Choroid plexus epithelial cell (primary cell): ENCODE results near the gene USHBP1.
A peak's percentile ranks its signal among the peaks of the same experiment; 100 is the strongest.

ENCODE experiments used
- DNase-seq: peaks from one replicate; pipeline ENCODE4 v3.0.0-alpha.2; 2010; ENCODE audit warnings: low read depth
- H3K4me3 ChIP-seq: 2 replicates; pipeline ENCODE4 v1.5.1; 2011; ENCODE audit warnings: low read depth, mild to moderate bottlenecking, control low read depth, low read length, moderate library complexity
- TF ChIP-seq, protein P1 (sequence below): conservative IDR thresholded peaks from 2 replicates; pipeline ENCODE4 v1.5.1; 2011; ENCODE audit warnings: low read depth, mild to moderate bottlenecking, control low read depth, inconsistent platforms, low read length, moderate library complexity

The USHBP1 gene

GRCh38 chr19:17249887-17250548 lies 14.5 kb downstream of the USHBP1 start:
- no peak for DNase-seq
- TF ChIP-seq, protein P1, sequence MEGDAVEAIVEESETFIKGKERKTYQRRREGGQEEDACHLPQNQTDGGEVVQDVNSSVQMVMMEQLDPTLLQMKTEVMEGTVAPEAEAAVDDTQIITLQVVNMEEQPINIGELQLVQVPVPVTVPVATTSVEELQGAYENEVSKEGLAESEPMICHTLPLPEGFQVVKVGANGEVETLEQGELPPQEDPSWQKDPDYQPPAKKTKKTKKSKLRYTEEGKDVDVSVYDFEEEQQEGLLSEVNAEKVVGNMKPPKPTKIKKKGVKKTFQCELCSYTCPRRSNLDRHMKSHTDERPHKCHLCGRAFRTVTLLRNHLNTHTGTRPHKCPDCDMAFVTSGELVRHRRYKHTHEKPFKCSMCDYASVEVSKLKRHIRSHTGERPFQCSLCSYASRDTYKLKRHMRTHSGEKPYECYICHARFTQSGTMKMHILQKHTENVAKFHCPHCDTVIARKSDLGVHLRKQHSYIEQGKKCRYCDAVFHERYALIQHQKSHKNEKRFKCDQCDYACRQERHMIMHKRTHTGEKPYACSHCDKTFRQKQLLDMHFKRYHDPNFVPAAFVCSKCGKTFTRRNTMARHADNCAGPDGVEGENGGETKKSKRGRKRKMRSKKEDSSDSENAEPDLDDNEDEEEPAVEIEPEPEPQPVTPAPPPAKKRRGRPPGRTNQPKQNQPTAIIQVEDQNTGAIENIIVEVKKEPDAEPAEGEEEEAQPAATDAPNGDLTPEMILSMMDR, result no peak
- no peak overlapping the region for H3K4me3 ChIP-seq

- TF ChIP-seq, protein P1, result no peak
- H3K4me3 ChIP-seq, result no peak overlapping the region
- no peak for DNase-seq
Observed at GRCh38 chr19:17248011-17248776, 16.4 kb downstream of the USHBP1 start.

DNA sequence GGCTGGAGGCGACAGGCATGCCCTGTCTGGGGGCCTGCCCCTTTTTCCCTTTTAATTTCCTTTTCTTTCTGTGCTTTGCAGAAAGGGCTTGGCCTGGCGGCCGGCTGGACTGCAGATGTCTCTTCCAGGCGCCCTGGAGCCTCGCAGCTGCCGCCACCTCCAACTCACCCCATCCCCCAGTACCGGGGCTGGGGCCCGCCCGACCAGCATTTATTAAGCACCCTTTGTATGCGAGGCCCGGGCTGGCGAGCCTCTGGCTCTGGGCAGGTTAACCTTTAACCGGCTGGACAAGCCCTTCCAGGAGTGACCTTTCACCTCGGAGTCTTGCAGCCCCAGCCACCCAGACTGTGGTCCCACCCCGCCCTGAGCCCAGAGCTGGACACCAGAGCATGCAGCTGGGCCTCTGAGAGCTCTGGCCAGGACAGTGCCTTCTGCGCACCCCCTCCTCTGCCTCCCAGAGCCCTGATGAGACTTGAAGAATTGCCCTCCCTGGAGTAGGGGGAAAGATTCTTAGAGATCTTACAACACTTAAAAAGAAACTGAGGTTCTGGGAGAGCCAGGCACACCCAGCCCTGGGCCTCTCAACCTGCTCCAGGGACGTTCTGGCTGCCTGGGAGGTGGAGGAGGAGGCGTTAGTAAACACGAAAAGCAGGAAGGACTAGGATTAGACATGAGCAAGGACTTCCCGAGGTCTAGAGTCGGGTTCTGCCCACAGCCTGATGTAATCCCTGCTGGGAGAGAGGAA lies 17.7 kb downstream of the USHBP1 start:
- peak overlapping the region; percentile 57 for H3K4me3 ChIP-seq
- TF ChIP-seq, protein P1, result no peak
- peak; percentile 70 for DNase-seq

GRCh38 chr19:17245535-17245984 lies 19.0 kb downstream of the USHBP1 start, which contains the start of gene NR2F6:
Gene NR2F6, minus strand, starts transcription at chr19:17245919. Its CDS starts 699 bp downstream, at chr19:17245220.
- DNase-seq, result no peak
- TF ChIP-seq, protein P1, result no peak
- H3K4me3 ChIP-seq, result peak within 1 kb of the TSS; percentile 77

- peak overlapping the region; percentile 77 for H3K4me3 ChIP-seq
- TF ChIP-seq, protein P1, result no peak
- DNase-seq, result no peak
Observed at GRCh38 chr19:17244618-17245534, 19.7 kb downstream of the USHBP1 start.
